ENCODE results near the gene AMDHD2.

AMDHD2 gene

DNA sequence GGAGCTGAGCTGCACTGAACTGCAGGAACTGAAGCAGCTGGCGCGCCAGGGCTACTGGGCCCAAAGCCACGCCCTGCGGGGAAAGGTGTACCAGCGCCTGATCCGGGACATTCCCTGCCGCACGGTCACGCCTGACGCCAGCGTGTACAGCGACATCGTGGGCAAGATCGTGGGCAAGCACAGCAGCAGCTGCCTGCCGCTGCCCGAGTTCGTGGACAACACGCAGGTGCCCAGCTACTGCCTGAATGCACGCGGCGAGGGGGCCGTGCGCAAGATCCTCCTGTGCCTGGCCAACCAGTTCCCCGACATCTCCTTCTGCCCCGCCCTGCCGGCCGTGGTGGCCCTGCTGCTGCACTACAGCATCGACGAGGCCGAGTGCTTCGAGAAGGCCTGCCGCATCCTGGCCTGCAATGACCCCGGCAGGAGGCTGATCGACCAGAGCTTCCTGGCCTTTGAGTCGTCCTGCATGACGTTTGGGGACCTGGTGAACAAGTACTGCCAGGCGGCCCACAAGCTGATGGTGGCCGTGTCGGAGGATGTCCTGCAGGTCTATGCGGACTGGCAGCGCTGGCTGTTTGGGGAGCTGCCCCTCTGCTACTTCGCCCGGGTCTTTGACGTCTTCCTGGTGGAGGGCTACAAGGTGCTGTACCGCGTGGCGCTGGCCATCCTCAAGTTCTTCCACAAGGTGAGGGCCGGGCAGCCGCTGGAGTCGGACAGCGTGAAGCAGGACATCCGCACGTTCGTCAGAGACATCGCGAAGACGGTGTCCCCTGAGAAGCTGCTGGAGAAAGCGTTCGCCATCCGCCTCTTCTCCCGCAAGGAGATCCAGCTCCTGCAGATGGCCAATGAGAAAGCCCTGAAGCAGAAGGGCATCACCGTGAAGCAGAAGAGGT, 23.7 kb upstream of the AMDHD2 start:
- DNase-seq = no peak
- TF ChIP-seq, protein P1, sequence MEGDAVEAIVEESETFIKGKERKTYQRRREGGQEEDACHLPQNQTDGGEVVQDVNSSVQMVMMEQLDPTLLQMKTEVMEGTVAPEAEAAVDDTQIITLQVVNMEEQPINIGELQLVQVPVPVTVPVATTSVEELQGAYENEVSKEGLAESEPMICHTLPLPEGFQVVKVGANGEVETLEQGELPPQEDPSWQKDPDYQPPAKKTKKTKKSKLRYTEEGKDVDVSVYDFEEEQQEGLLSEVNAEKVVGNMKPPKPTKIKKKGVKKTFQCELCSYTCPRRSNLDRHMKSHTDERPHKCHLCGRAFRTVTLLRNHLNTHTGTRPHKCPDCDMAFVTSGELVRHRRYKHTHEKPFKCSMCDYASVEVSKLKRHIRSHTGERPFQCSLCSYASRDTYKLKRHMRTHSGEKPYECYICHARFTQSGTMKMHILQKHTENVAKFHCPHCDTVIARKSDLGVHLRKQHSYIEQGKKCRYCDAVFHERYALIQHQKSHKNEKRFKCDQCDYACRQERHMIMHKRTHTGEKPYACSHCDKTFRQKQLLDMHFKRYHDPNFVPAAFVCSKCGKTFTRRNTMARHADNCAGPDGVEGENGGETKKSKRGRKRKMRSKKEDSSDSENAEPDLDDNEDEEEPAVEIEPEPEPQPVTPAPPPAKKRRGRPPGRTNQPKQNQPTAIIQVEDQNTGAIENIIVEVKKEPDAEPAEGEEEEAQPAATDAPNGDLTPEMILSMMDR (IDR thresholded peaks at IDR 0.05; ENCODE audit: low read depth, low read length, missing control alignments) = no peak
- in situ Hi-C loops (cut with HindIII; ENCODE audit: low pct_ligation_motif_present, low sequenced_read_pairs) = no loop called here
- H3K27ac ChIP-seq = no peak overlapping the region
- no peaks in the 10 kb centered on the region for H3K27me3 ChIP-seq (replicated peaks)
- H3K4me3 ChIP-seq (ENCODE audit: low read depth, low read length) = no peak overlapping the region
- peaks cover 14% of the 10 kb centered on the region for H3K36me3 ChIP-seq (replicated peaks)

DNA sequence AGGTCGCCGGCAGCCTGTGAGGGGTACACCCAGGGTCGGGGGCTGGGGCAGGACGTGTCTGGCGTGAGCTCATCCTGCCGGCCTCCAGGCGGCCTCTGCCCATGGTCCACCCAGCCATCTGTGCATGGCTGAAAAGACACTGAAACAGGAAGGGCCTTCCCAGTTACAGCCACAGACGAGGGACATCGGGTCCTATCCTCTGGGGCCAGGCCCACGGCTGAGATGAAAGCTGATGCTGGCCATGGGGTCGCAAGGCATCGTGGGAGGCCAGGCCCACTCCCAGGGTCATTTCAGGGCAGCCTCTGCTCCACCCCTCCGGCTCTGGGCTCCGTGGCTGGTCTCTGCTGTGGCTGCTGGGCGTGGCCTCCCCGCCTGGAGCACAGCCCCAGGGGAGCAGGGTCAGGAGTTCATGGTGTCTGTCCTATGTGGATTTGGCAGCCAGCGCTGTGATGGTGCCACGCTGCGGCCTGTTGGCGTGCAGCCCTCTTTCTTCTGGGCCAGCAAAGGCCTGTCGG, 23.0 kb upstream of the AMDHD2 start:
- TF ChIP-seq, protein P1 (IDR thresholded peaks at IDR 0.05; ENCODE audit: low read depth, low read length, missing control alignments) = no peak
- DNase-seq = no peak
- Histone ChIP-seq H3K36me3 (replicated peaks) (peaks cover 14% of the 10 kb centered on the region), H3K27me3 (replicated peaks) (no peaks in the 10 kb centered on the region), H3K27ac (no peak overlapping the region), H3K4me3 (ENCODE audit: low read depth, low read length) (no peak overlapping the region)
- in situ Hi-C loops (cut with HindIII; ENCODE audit: low pct_ligation_motif_present, low sequenced_read_pairs) = no loop called here

GRCh38 chr16:2497695-2498484, 22.3 kb upstream of the AMDHD2 start:
- in situ Hi-C loops (cut with HindIII; ENCODE audit: low pct_ligation_motif_present, low sequenced_read_pairs) = no loop called here
- H3K4me3 ChIP-seq (ENCODE audit: low read depth, low read length) = no peak overlapping the region
- no peak for DNase-seq
- H3K27ac ChIP-seq = no peak overlapping the region
- H3K36me3 ChIP-seq (replicated peaks) = peaks cover 14% of the 10 kb centered on the region
- TF ChIP-seq, protein P1 (IDR thresholded peaks at IDR 0.05; ENCODE audit: low read depth, low read length, missing control alignments) = no peak
- H3K27me3 ChIP-seq (replicated peaks) = no peaks in the 10 kb centered on the region

- peaks cover 14% of the 10 kb centered on the region for H3K36me3 ChIP-seq (replicated peaks)
- H3K4me3 ChIP-seq (ENCODE audit: low read depth, low read length) = no peak overlapping the region
- no peak for DNase-seq
- no peak overlapping the region for H3K27ac ChIP-seq
- H3K27me3 ChIP-seq (replicated peaks) = no peaks in the 10 kb centered on the region
- in situ Hi-C loops (cut with HindIII; ENCODE audit: low pct_ligation_motif_present, low sequenced_read_pairs) = no loop called here
- TF ChIP-seq, protein P1 (IDR thresholded peaks at IDR 0.05; ENCODE audit: low read depth, low read length, missing control alignments) = no peak
Observed at GRCh38 chr16:2498531-2499253, 21.5 kb upstream of the AMDHD2 start.

GRCh38 chr16:2499454-2499853, 20.7 kb upstream of the AMDHD2 start:
- peaks cover 14% of the 10 kb centered on the region for H3K36me3 ChIP-seq (replicated peaks)
- DNase-seq = no peak
- no peak overlapping the region for H3K27ac ChIP-seq
- in situ Hi-C loops (cut with HindIII; ENCODE audit: low pct_ligation_motif_present, low sequenced_read_pairs) = no loop called here
- TF ChIP-seq, protein P1 (IDR thresholded peaks at IDR 0.05; ENCODE audit: low read depth, low read length, missing control alignments) = no peak
- no peak overlapping the region for H3K4me3 ChIP-seq (ENCODE audit: low read depth, low read length)
- H3K27me3 ChIP-seq (replicated peaks) = no peaks in the 10 kb centered on the region

Data from brain microvascular endothelial cell (primary cell).